MCF 10A (cell line): ENCODE measurements around the gene ABHD8. TPM values are rescaled to one million over a fixed set of nuclear protein-coding genes. Genes with fewer than 3 reads are reported as not detected.

ENCODE experiments used
- BruUV-seq: library from RNA; stranded (reverse); fragments of 400-500 nt; replicated peaks from 2 replicates; lab custom pipeline; 2021; lab: Mats Ljungman, UMichigan
- CTCF ChIA-PET: fragments of 300-600 bp; sonication (Branson Sonifier 250); formaldehyde crosslinking; extraction: SDS; loops from one replicate; lab custom pipeline; 2021; ENCODE audit warnings: antibody characterized with exemption, inconsistent platforms; lab: Yijun Ruan, JAX
- POLR2A ChIA-PET: fragments of 300-600, 350-650 bp; sonication (Branson Sonifier 250); formaldehyde crosslinking; extraction: SDS; loops from one replicate; lab custom pipeline; 2020; ENCODE audit warnings: antibody characterized with exemption, inconsistent platforms; lab: Yijun Ruan, JAX
- DNase-seq: peaks from one replicate; pipeline ENCODE4 v3.0.0-alpha.2; 2018; ENCODE audit not compliant: unreplicated experiment
- H3K27ac Mint-ChIP-seq: one replicate; pipeline ENCODE4 v1.8.0; 2022; ENCODE audit warnings: mild to moderate bottlenecking, low read depth, mixed read lengths; ENCODE audit not compliant: unreplicated experiment
- H3K27me3 Mint-ChIP-seq: one replicate; pipeline ENCODE4 v1.8.0; 2022; ENCODE audit warnings: mixed read lengths; ENCODE audit not compliant: insufficient read depth, unreplicated experiment
- H3K36me3 Mint-ChIP-seq: one replicate; pipeline ENCODE4 v1.8.0; 2022; ENCODE audit warnings: mild to moderate bottlenecking, moderate library complexity, mixed read lengths; ENCODE audit not compliant: insufficient read depth, unreplicated experiment
- H3K4me1 Mint-ChIP-seq: one replicate; pipeline ENCODE4 v1.8.0; 2022; ENCODE audit warnings: mixed read lengths; ENCODE audit not compliant: insufficient read depth, unreplicated experiment
- H3K4me3 Mint-ChIP-seq: one replicate; pipeline ENCODE4 v1.8.0; 2022; ENCODE audit warnings: mild to moderate bottlenecking, moderate library complexity, mixed read lengths; ENCODE audit not compliant: unreplicated experiment
- H3K9me3 Mint-ChIP-seq: one replicate; pipeline ENCODE4 v1.8.0; 2022; ENCODE audit warnings: mixed read lengths; ENCODE audit not compliant: unreplicated experiment
- CTCF ChIP-seq: fragments of 200-600 bp; IDR thresholded peaks from one replicate; pipeline ENCODE4 v1.8.0; 2022; ENCODE audit warnings: antibody characterized with exemption, mild to moderate bottlenecking; ENCODE audit not compliant: unreplicated experiment
- intact Hi-C: fragments of 100-400 bp; cut with micrococcal nuclease; formaldehyde crosslinking; loops from 2 replicates; pipeline ENCODE4 v1.14.1; 2022
- total RNA-seq: library from RNA; stranded (reverse); gene quantifications from 2 replicates; pipeline ENCODE4 v1.2.3, GENCODE V29; 2022

Gene ABHD8
- total RNA-seq, 1 experiment from 2014 or later: 4.1 TPM

GRCh38 chr19:17348700-17349099 lies 45.5 kb upstream of the ABHD8 start:
- BruUV-seq: no TSS peak
- TF ChIP-seq CTCF: no peak
- no peaks in the 10 kb centered on the region for H3K9me3 Mint-ChIP-seq
- H3K27ac Mint-ChIP-seq: peak overlapping the region; percentile 9
- ChIA-PET CTCF (interaction anchor here (0.5 to 4.1 kb wide), 6 partner anchors 8 to 304 kb away, joined by 3 to 29 read pairs (median 6); no protein-coding TSS in a partner anchor), POLR2A (no interaction called here)
- H3K4me3 Mint-ChIP-seq: no peak overlapping the region
- peaks cover 15% of the 10 kb centered on the region for H3K4me1 Mint-ChIP-seq
- intact Hi-C loops: loop anchor here (5.0 kb wide), 1 partner anchor 56 kb away; no protein-coding TSS in a partner anchor
- DNase-seq: peak; percentile 87
- H3K27me3 Mint-ChIP-seq: no peaks in the 10 kb centered on the region
- no peaks in the 10 kb centered on the region for H3K36me3 Mint-ChIP-seq

GRCh38 chr19:17347877-17348276 lies 44.7 kb upstream of the ABHD8 start:
- H3K9me3 Mint-ChIP-seq: no peaks in the 10 kb centered on the region
- intact Hi-C loops: loop anchor here (5.0 kb wide), 1 partner anchor 56 kb away; no protein-coding TSS in a partner anchor
- TF ChIP-seq CTCF: no peak
- peaks cover 15% of the 10 kb centered on the region for H3K4me1 Mint-ChIP-seq
- no peaks in the 10 kb centered on the region for H3K27me3 Mint-ChIP-seq
- ChIA-PET CTCF (interaction anchor here (0.6 to 4.1 kb wide), 6 partner anchors 11 to 304 kb away, joined by 3 to 29 read pairs (median 4); partner anchors contain the start of gene ABHD8), POLR2A (interaction anchor here (0.6 kb wide), 1 partner anchor 435 kb away, joined by 3 read pairs; no protein-coding TSS in a partner anchor)
- BruUV-seq: no TSS peak
- peaks cover 3% of the 10 kb centered on the region for H3K36me3 Mint-ChIP-seq
- DNase-seq: no peak
- no peak overlapping the region for H3K4me3 Mint-ChIP-seq
- H3K27ac Mint-ChIP-seq: peak overlapping the region; percentile 76

GRCh38 chr19:17347361-17347760 lies 44.1 kb upstream of the ABHD8 start:
- intact Hi-C loops: loop anchor here (5.0 kb wide), 1 partner anchor 55 kb away; no protein-coding TSS in a partner anchor
- H3K4me1 Mint-ChIP-seq: peaks cover 15% of the 10 kb centered on the region
- H3K4me3 Mint-ChIP-seq: no peak overlapping the region
- no TSS peak for BruUV-seq
- POLR2A ChIA-PET: interaction anchor here (0.6 kb wide), 1 partner anchor 436 kb away, joined by 3 read pairs; no protein-coding TSS in a partner anchor
- no peaks in the 10 kb centered on the region for H3K27me3 Mint-ChIP-seq
- H3K9me3 Mint-ChIP-seq: no peaks in the 10 kb centered on the region
- peak overlapping the region; percentile 76 for H3K27ac Mint-ChIP-seq
- peaks cover 9% of the 10 kb centered on the region for H3K36me3 Mint-ChIP-seq
- DNase-seq: peak; percentile 74
- no peak for TF ChIP-seq CTCF
- CTCF ChIA-PET: interaction anchor here (0.6 to 4.1 kb wide), 10 partner anchors 12 to 436 kb away, joined by 3 to 29 read pairs (median 3); partner anchors contain the start of gene ABHD8

GRCh38 chr19:17346109-17346671 lies 43.0 kb upstream of the ABHD8 start:
- ChIA-PET POLR2A (no interaction called here), CTCF (interaction anchor here (0.6 to 3.0 kb wide), 15 partner anchors 11 to 593 kb away, joined by 3 to 84 read pairs (median 4); partner anchors contain the start of gene ANO8)
- Mint-ChIP-seq H3K4me3 (no peak overlapping the region), H3K36me3 (peaks cover 19% of the 10 kb centered on the region), H3K4me1 (peaks cover 15% of the 10 kb centered on the region), H3K9me3 (no peaks in the 10 kb centered on the region), H3K27me3 (no peaks in the 10 kb centered on the region), H3K27ac (no peak overlapping the region)
- intact Hi-C loops: loop anchor here (1.0 to 5.0 kb wide), 3 partner anchors 40 to 120 kb away; no protein-coding TSS in a partner anchor
- peak; percentile 79 for DNase-seq
- peak; percentile 90 for TF ChIP-seq CTCF
- BruUV-seq: no TSS peak
